LHCN-M2 (cell line): ENCODE data around the gene UMODL1. TPM values are rescaled to one million over a fixed set of nuclear protein-coding genes. Genes with fewer than 3 reads are reported as not detected.

Experiments
- DNase-seq: peaks from one replicate; pipeline ENCODE4 v3.0.0-alpha.2; 2012; ENCODE audit warnings: low read depth
- total RNA-seq: library from RNA; depleted of rRNA; stranded (reverse); fragments of >200 nt; gene quantifications from 2 replicates; pipeline ENCODE4 v1.2.3, GENCODE V29; 2014

Gene UMODL1
- total RNA-seq, 1 experiment from 2014 or later: not detected

- DNase-seq: no peak
Measured at GRCh38 chr21:42149656-42150473, 78.7 kb downstream of the UMODL1 start.

- no peak for DNase-seq
Measured at GRCh38 chr21:42150474-42151085, 79.5 kb downstream of the UMODL1 start.

- no peak for DNase-seq
Measured at GRCh38 chr21:42151148-42151947, 80.2 kb downstream of the UMODL1 start.

- DNase-seq: no peak
Measured at GRCh38 chr21:42151948-42152220, 80.8 kb downstream of the UMODL1 start.

GRCh38 chr21:42153046-42153686 is 82.0 kb downstream of the UMODL1 start:
- no peak for DNase-seq

- no peak for DNase-seq
Measured at GRCh38 chr21:42153746-42154145, 82.6 kb downstream of the UMODL1 start.

GRCh38 chr21:42154237-42155044 is 83.3 kb downstream of the UMODL1 start:
- no peak for DNase-seq

GRCh38 chr21:42155045-42155855 is 84.1 kb downstream of the UMODL1 start:
- DNase-seq: no peak

GRCh38 chr21:42156690-42157605 is 85.8 kb downstream of the UMODL1 start:
- DNase-seq: no peak

- no peak for DNase-seq
Measured at GRCh38 chr21:42157606-42158310, 86.6 kb downstream of the UMODL1 start.

- DNase-seq: no peak
Measured at GRCh38 chr21:42158846-42159245, 87.7 kb downstream of the UMODL1 start.

- DNase-seq: no peak
Measured at GRCh38 chr21:42159560-42160110, 88.5 kb downstream of the UMODL1 start.

- DNase-seq: no peak
Measured at GRCh38 chr21:42160111-42160721, 89.1 kb downstream of the UMODL1 start.

- DNase-seq: no peak
Measured at GRCh38 chr21:42160765-42161164, 89.6 kb downstream of the UMODL1 start.

- DNase-seq: no peak
Measured at GRCh38 chr21:42161401-42161955, 90.4 kb downstream of the UMODL1 start.

- no peak for DNase-seq
Measured at GRCh38 chr21:42161956-42162681, 91.0 kb downstream of the UMODL1 start.
